Spleen (tissue), 11 donors: Measurements from ENCODE around the gene URB1. TPM values are rescaled to one million over a fixed set of nuclear protein-coding genes. Genes with fewer than 3 reads are reported as not detected.

Experiments used
- DNase-seq: peaks from one replicate; pipeline ENCODE4 v3.0.0-alpha.2; 2020
- H3K27ac ChIP-seq, 8 donors: fragments of 200-600 bp; sonication (generic) in 7 of 8; 1 replicate in 4 of 8; 2 replicates in 4 of 8; pipeline versions ENCODE4 v1.5.0 to v1.8.0; 2016 to 2021; ENCODE audit warnings: inconsistent platforms in 4 of 8, mild to moderate bottlenecking in 4 of 8, moderate library complexity in 1 of 8
- H3K27me3 ChIP-seq, 7 donors: fragments of 200-600 bp; sonication (generic) in 6 of 7; replicated peaks in 1 of 7; 1 replicate in 4 of 7; 2 replicates in 3 of 7; pipeline versions ENCODE4 v1.5.0 to v1.8.0; 2016 to 2021; ENCODE audit warnings: inconsistent platforms in 3 of 7, mild to moderate bottlenecking in 1 of 7
- H3K36me3 ChIP-seq, 6 donors: fragments of 200-600 bp; sonication (generic) in 5 of 6; 1 replicate in 4 of 6; 2 replicates in 2 of 6; pipeline versions ENCODE4 v1.5.0 to v1.8.0; 2016 to 2021; ENCODE audit warnings: inconsistent platforms in 2 of 6
- H3K4me1 ChIP-seq, 6 donors: fragments of 200-600 bp; sonication (generic) in 5 of 6; 1 replicate in 3 of 6; 2 replicates in 3 of 6; pipeline versions ENCODE4 v1.5.0 to v1.8.0; 2016 to 2021; ENCODE audit warnings: inconsistent platforms in 3 of 6
- H3K4me3 ChIP-seq, 8 donors: fragments of 200-600 bp; sonication (generic) in 7 of 8; 1 replicate in 4 of 8; 2 replicates in 4 of 8; pipeline versions ENCODE4 v1.5.0 to v1.8.0; 2016 to 2021; ENCODE audit warnings: inconsistent platforms in 4 of 8, mild to moderate bottlenecking in 4 of 8, moderate library complexity in 2 of 8
- H3K9me3 ChIP-seq, 8 donors: fragments of 200-600 bp; sonication (generic) in 7 of 8; 1 replicate in 4 of 8; 2 replicates in 4 of 8; pipeline versions ENCODE4 v1.5.0 to v1.8.0; 2016 to 2021; ENCODE audit warnings: inconsistent platforms in 4 of 8
- POLR2A ChIP-seq, 3 donors: fragments of 450-650 bp; IDR thresholded peaks; one replicate each; pipeline ENCODE4 v1.5.1; 2017; ENCODE audit warnings: antibody characterized with exemption in 3 of 3, mild to moderate bottlenecking in 1 of 3
- POLR2AphosphoS5 ChIP-seq, 3 donors: sonication (generic); formaldehyde crosslinking; IDR thresholded peaks; one replicate each; pipeline ENCODE4 v1.5.1; 2017; ENCODE audit warnings: antibody characterized with exemption in 3 of 3
- WGBS, 5 donors: extraction: QIAGEN DNeasy Blood & Tissue Kit in 3 of 5; methylation state at CpG; one replicate each; pipeline versions ENCODE4 v1.1.5 to v1.1.7; 2013 to 2018; 5-methylcytosine and 5-hydroxymethylcytosine counted together
- intact Hi-C: fragments of 100-400 bp; cut with DNase I; formaldehyde crosslinking; loops from one replicate; pipeline ENCODE4 v1.15.0; 2023; ENCODE audit warnings: low total_unique reads
- polyA plus RNA-seq, 3 donors: library from polyadenylated mRNA; stranded (reverse); fragments of 200-250 nt; gene quantifications; one replicate each; pipeline ENCODE4 v1.2.1, GENCODE V29; 2013
- total RNA-seq, 7 donors: library from RNA; depleted of rRNA in 3 of 7; stranded (reverse); fragments of >200 nt in 3 of 7; fragmentation: NEBNext Ultra II Directional in 4 of 7; extraction: Animal tissue kit (Norgen Biotek cat#: 25700) in 4 of 7; gene quantifications; one replicate each; pipeline versions ENCODE4 v1.1.0 to v1.2.1, GENCODE V29; 2016 to 2021
- TF ChIP-seq, protein P1 (sequence below), 11 experiments: fragments of 200-600 bp in 7 of 11; fragments of 450-650 bp in 4 of 11; sonication (generic) in 4 of 11; IDR thresholded peaks in 8 of 11; conservative IDR thresholded peaks in 3 of 11; 1 replicate in 7 of 11; 2 replicates in 4 of 11; pipeline versions ENCODE4 v1.4.0 to v1.8.0; 2016 to 2021; ENCODE audit warnings: antibody characterized with exemption in 11 of 11, inconsistent platforms in 4 of 11, mild to moderate bottlenecking in 1 of 11
- donor health status: healthy with polysubstance abuse.
- donor health status: DM: no; HTN: no; CAD: no; lungs with moderate emphysema.
- donor health status: DM: no; HTN: no; CAD: no.
- donor health status: Bipolar disorder and iron deficiency.
- donor health status: healthy.
- donor health status: DM: no; HTN: no; CAD: no.
- donor health status: DM: yes; HTN: yes; CAD: no.

URB1 gene
- total and polyA plus RNA-seq, 10 donors: 2.0 to 20.8 (median 12.0) TPM

DNA sequence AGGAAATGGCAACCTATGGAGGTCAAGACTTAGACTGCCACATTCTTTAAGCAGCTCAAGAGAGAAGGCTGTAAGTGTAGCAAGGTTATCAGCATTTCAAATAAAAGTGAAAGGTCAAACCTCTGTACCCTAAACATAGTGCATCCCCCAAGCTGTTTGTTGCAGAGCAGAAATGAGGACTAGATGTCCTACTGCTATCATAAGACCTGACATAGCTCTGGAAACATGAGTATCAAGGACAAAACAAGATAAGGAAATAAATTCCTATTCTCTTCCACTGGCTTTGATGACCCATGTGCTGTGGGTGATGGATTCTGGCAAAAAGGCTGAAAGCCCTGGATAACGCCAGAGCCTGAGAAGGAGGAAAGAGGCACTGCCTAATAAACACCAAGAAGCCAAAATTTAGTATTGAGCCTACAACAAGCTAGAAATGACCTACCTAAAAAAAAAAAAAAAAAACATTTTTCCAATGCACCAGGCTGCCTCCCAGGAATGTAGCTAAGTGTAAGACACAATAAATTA lies 35.9 kb downstream of the URB1 start:
- intact Hi-C loops: no loop called here
- Histone ChIP-seq H3K4me1 (no peaks in the 10 kb centered on the region), H3K27ac (no peak overlapping the region), H3K27me3 (no peaks in the 10 kb centered on the region), H3K36me3 (peaks cover 0 to 100% (median 99%) of the 10 kb centered on the region in 6 donors), H3K9me3 (no peaks in the 10 kb centered on the region), H3K4me3 (no peak overlapping the region)
- no peak for DNase-seq
- TF ChIP-seq POLR2A (IDR thresholded peaks at IDR 0.05): no peak
- no peak for TF ChIP-seq POLR2AphosphoS5 (IDR thresholded peaks at IDR 0.05)
- TF ChIP-seq, protein P1, sequence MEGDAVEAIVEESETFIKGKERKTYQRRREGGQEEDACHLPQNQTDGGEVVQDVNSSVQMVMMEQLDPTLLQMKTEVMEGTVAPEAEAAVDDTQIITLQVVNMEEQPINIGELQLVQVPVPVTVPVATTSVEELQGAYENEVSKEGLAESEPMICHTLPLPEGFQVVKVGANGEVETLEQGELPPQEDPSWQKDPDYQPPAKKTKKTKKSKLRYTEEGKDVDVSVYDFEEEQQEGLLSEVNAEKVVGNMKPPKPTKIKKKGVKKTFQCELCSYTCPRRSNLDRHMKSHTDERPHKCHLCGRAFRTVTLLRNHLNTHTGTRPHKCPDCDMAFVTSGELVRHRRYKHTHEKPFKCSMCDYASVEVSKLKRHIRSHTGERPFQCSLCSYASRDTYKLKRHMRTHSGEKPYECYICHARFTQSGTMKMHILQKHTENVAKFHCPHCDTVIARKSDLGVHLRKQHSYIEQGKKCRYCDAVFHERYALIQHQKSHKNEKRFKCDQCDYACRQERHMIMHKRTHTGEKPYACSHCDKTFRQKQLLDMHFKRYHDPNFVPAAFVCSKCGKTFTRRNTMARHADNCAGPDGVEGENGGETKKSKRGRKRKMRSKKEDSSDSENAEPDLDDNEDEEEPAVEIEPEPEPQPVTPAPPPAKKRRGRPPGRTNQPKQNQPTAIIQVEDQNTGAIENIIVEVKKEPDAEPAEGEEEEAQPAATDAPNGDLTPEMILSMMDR (IDR thresholded peaks at IDR 0.05 in 8 of 11, conservative IDR thresholded peaks at IDR 0.05 in 3 of 11): no peak
- 89 to 100% (median 92%) methylated on average over 1 of the region's 1 CpG for WGBS, 5 donors

DNA sequence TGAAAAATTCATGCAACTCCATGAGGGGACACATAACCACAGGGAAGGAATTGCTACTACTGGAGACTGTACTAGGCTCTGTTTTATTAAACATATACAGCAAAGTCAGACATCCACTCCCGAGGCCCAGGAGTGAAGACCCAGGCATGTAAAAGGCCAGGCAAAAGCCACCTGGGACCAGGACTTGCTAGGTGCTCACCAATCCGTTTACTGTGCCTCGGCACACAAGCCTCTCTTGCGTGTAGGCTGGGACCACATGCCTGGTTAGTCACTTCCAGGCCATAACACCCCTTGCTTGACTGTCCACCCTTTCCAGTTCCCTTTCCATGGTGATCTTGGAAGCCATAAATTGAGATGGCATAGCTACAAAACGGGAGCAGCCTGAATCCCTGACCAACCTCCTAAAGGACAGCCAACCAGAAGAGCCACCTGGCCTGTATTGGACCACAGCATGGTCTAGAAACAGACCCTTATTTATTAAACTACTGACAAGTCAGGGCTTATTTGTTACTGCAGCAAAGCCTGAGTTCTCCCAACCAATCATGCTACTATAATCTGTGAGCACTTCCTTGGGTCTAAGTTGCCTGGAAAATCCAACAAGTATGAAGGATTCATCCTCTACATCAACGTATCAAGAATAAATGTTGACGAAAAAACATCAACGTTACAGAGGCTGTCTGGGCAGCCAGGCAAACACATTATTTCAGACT lies 39.7 kb downstream of the URB1 start:
- no peaks in the 10 kb centered on the region for H3K9me3 ChIP-seq
- TF ChIP-seq, protein P1 (IDR thresholded peaks at IDR 0.05 in 8 of 11, conservative IDR thresholded peaks at IDR 0.05 in 3 of 11): no peak
- TF ChIP-seq POLR2AphosphoS5 (IDR thresholded peaks at IDR 0.05) (no peak), POLR2A (IDR thresholded peaks at IDR 0.05) (no peak)
- 92 to 97% (median 95%) methylated on average over 8 of the region's 8 CpGs for WGBS, 5 donors
- intact Hi-C loops: no loop called here
- no peaks in the 10 kb centered on the region for H3K27me3 ChIP-seq
- H3K4me1 ChIP-seq: no peaks in the 10 kb centered on the region
- no peak for DNase-seq
- peaks cover 0 to 100% (median 100%) of the 10 kb centered on the region in 6 donors for H3K36me3 ChIP-seq
- H3K4me3 ChIP-seq: no peak overlapping the region
- no peak overlapping the region for H3K27ac ChIP-seq

DNA sequence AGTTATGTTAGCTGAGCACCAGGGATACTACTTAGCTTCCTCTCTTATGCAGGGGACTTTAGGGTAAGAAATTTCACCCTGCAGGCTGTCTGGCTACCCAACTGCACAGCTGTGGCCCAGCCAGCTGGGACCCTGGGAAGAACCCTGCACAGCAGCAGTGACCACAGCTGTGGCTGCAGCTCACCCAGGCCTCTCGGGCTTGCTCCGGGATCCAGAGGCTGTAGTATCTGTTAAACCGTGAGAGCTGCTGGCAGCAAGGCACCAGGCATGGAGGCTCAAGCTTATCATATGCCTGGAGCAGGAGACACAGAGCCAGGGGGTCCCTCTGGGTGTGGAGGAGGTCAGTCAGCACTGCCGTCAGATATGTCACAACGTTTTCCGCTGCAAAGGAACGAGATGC lies 40.3 kb downstream of the URB1 start:
- peaks cover 1 to 100% (median 100%) of the 10 kb centered on the region in 6 donors for H3K36me3 ChIP-seq
- TF ChIP-seq, protein P1 (IDR thresholded peaks at IDR 0.05 in 8 of 11, conservative IDR thresholded peaks at IDR 0.05 in 3 of 11): no peak
- TF ChIP-seq POLR2A (IDR thresholded peaks at IDR 0.05) (no peak), POLR2AphosphoS5 (IDR thresholded peaks at IDR 0.05) (no peak)
- no peaks in the 10 kb centered on the region for H3K4me1 ChIP-seq
- intact Hi-C loops: no loop called here
- no peak overlapping the region for H3K4me3 ChIP-seq
- H3K27ac ChIP-seq: no peak overlapping the region
- no peaks in the 10 kb centered on the region for H3K27me3 ChIP-seq
- 93 to 95% (median 94%) methylated on average over 7 of the region's 7 CpGs for WGBS, 5 donors
- no peak for DNase-seq
- no peaks in the 10 kb centered on the region for H3K9me3 ChIP-seq

DNA sequence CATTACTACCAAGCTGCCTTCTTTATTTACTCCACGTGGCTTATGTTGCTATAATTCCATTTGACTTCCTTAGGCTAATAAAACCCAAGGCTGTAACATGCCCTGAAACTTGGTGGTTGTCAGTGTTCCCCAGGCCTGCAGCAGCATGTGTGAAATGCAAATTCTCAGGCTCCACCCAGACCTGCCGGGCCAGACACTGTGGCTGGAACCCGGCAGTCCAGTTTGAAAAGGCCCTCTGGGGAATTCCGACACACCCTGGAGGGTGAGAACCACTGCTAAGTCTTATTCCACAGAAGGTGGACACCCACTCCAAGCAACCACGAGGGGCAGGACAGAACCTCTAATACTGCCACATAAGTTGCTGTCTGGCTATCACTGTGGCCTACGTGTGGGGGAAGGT lies 41.4 kb downstream of the URB1 start:
- 79 to 88% (median 85%) methylated on average over 6 of the region's 6 CpGs for WGBS, 5 donors
- Histone ChIP-seq H3K4me1 (no peaks in the 10 kb centered on the region), H3K4me3 (no peak overlapping the region), H3K36me3 (peaks cover 5 to 100% (median 100%) of the 10 kb centered on the region in 6 donors), H3K27ac (no peak overlapping the region), H3K9me3 (no peaks in the 10 kb centered on the region), H3K27me3 (no peaks in the 10 kb centered on the region)
- no peak for DNase-seq
- TF ChIP-seq POLR2A (IDR thresholded peaks at IDR 0.05): no peak
- TF ChIP-seq, protein P1 (IDR thresholded peaks at IDR 0.05 in 8 of 11, conservative IDR thresholded peaks at IDR 0.05 in 3 of 11): no peak
- TF ChIP-seq POLR2AphosphoS5 (IDR thresholded peaks at IDR 0.05): no peak
- intact Hi-C loops: no loop called here
